ENCODE measurements around the gene LRG1. TPM values are rescaled to one million over a fixed set of nuclear protein-coding genes. Genes with fewer than 3 reads are reported as not detected.

Gene LRG1
- total RNA-seq, 1 donor from 2014 or later, result 0.73 TPM

- DNase-seq (ENCODE audit: missing footprints) (no peak), ATAC-seq (peak; percentile 70)
- intact Hi-C loops (cut with DNase I), result no loop called here
Measured at GRCh38 chr19:4519521-4520277, 20.1 kb downstream of the LRG1 start.

- intact Hi-C loops (cut with DNase I), result no loop called here
- DNase-seq (ENCODE audit: missing footprints) (no peak), ATAC-seq (no peak)
Measured at GRCh38 chr19:4519172-4519496, 20.7 kb downstream of the LRG1 start.

GRCh38 chr19:4518345-4519171 lies 21.3 kb downstream of the LRG1 start, which contains the start of gene PLIN4:
TSS of gene PLIN4 (minus strand) at chr19:4518486. CDS start at chr19:4518272, 214 bp downstream.
- peak; percentile 82 for ATAC-seq
- intact Hi-C loops (cut with DNase I), result no loop called here

GRCh38 chr19:4517451-4518057 lies 22.3 kb downstream of the LRG1 start:
- intact Hi-C loops (cut with DNase I), result no loop called here

More at GRCh38 chr19:4518345-4519171, 21.3 kb downstream of the LRG1 start, which contains the start of gene PLIN4:
- DNase-seq (ENCODE audit: missing footprints), result peak; percentile 87

GRCh38 chr19:4516939-4517300 lies 22.9 kb downstream of the LRG1 start:
- DNase-seq (ENCODE audit: missing footprints), result no peak
- peak; percentile 52 for ATAC-seq
- intact Hi-C loops (cut with DNase I), result no loop called here

More at GRCh38 chr19:4517451-4518057, 22.3 kb downstream of the LRG1 start:
- DNase-seq (ENCODE audit: missing footprints), result no peak
- no peak for ATAC-seq

GRCh38 chr19:4516199-4516938 lies 23.5 kb downstream of the LRG1 start:
- peak; percentile 14 for ATAC-seq
- DNase-seq (ENCODE audit: missing footprints), result no peak
- intact Hi-C loops (cut with DNase I), result no loop called here

GRCh38 chr19:4515732-4516131 lies 24.1 kb downstream of the LRG1 start:
- ATAC-seq (no peak), DNase-seq (ENCODE audit: missing footprints) (no peak)
- intact Hi-C loops (cut with DNase I), result no loop called here

GRCh38 chr19:4513248-4513647 lies 26.6 kb downstream of the LRG1 start:
- intact Hi-C loops (cut with DNase I), result no loop called here
- ATAC-seq (no peak), DNase-seq (ENCODE audit: missing footprints) (no peak)

GRCh38 chr19:4512070-4512469 lies 27.8 kb downstream of the LRG1 start:
- DNase-seq (ENCODE audit: missing footprints) (no peak), ATAC-seq (no peak)
- intact Hi-C loops (cut with DNase I), result no loop called here

- DNase-seq (ENCODE audit: missing footprints), result no peak
- intact Hi-C loops (cut with DNase I), result no loop called here
- peak; percentile 17 for ATAC-seq
Measured at GRCh38 chr19:4511300-4512054, 28.4 kb downstream of the LRG1 start.

- DNase-seq (ENCODE audit: missing footprints), result no peak
- ATAC-seq, result no peak
- intact Hi-C loops (cut with DNase I), result no loop called here
Measured at GRCh38 chr19:4510435-4511255, 29.2 kb downstream of the LRG1 start.

GRCh38 chr19:4508698-4509097 lies 31.1 kb downstream of the LRG1 start:
- DNase-seq (ENCODE audit: missing footprints) (no peak), ATAC-seq (no peak)
- intact Hi-C loops (cut with DNase I), result no loop called here

- intact Hi-C loops (cut with DNase I), result no loop called here
- no peak for DNase-seq (ENCODE audit: missing footprints)
Measured at GRCh38 chr19:4507804-4508203, 32.0 kb downstream of the LRG1 start.

GRCh38 chr19:4507150-4507452 lies 32.7 kb downstream of the LRG1 start:
- intact Hi-C loops (cut with DNase I), result no loop called here
- no peak for DNase-seq (ENCODE audit: missing footprints)
- no peak for ATAC-seq

More at GRCh38 chr19:4507804-4508203, 32.0 kb downstream of the LRG1 start:
- no peak for ATAC-seq

- intact Hi-C loops (cut with DNase I), result no loop called here
- ATAC-seq, result no peak
- DNase-seq (ENCODE audit: missing footprints), result no peak
Measured at GRCh38 chr19:4506449-4507149, 33.2 kb downstream of the LRG1 start.

- intact Hi-C loops (cut with DNase I), result no loop called here
- DNase-seq (ENCODE audit: missing footprints) (no peak), ATAC-seq (no peak)
Measured at GRCh38 chr19:4505570-4506448, 34.0 kb downstream of the LRG1 start.

All from Right ventricle myocardium inferior (tissue), 1 donor.